NCI-H2196 treated with DMSO at 0.1 percent for 48 hours (cell line): ENCODE results near the gene ZFX.
"Not testable (repeated sequence)": the region's sequence is repeated elsewhere in the genome, so short reads cannot be mapped to it uniquely, and the experiment has no call there.

Experiments used
- DNase-seq: peaks from one replicate; lab custom pipeline; 2025; ENCODE audit not compliant: unreplicated experiment; lab: John Stamatoyannopoulos, UW

Gene ZFX

DNA sequence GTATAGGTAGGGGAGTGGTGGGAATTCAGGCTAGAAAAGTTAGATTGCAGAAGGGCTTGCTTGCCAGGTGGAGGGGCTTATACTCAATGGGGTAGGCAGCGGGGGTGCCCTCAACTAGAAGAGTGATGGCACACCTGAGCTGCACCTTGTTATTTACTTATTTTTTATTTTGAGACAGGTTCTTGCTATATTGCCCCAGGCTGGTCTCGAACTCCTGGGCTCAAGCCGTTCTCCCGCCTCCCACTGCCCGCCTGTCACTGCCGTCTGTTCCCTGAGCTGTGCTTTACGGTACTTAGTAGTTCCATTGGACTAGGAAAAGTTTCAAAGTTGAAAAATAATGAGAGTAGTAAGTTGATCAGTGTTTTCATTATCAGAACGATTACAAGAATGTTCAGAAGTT is 2.0 kb downstream of the ZFX start:
- no peak for DNase-seq

DNA sequence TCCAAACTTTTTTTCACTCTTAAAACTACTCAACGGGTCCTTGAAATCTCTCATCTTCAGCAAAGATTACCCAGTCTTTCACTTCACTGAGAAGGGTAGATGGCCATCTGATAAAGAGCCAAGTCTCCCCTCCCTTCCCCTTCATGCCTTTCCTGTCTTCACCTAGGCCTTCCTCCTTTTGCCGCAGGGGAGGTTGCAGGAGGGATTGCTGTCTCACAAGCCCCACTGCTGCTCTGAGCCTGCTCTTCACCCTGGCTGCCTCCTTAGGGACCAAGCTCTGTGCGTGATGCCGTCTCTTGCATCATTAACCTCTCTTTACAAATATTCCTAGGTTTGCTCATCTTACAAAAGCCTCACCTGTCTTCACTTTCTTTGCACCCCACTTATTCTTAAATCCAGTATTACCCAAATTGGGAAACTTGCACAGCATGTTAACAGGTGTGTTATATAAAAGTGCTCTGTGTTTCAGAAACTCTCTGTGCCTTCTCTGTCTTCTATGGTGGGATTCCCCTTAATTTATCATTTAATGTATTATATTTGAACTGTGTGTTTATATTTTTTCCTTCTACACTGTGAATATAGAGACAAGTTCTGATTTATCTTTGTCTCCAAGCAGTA is 3.8 kb downstream of the ZFX start:
- no peak for DNase-seq

DNA sequence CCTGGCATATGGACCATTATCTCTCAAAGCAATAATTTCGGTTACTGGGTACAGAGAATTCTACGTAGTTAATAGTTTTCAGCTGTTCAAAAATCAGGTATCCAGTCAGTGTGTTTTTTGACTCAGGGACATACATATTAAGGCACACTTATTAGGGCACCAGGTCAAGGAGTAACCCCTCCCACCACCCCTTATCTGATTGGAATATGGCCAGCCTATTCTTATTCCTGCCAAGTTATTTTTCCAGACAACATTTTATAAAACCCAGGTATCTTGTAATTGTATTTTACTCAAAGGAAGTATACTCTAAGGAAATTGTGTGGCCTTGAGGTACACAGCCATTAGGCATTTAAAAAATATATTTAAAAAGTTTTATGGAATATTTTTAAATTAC is 4.3 kb downstream of the ZFX start:
- no peak for DNase-seq

DNA sequence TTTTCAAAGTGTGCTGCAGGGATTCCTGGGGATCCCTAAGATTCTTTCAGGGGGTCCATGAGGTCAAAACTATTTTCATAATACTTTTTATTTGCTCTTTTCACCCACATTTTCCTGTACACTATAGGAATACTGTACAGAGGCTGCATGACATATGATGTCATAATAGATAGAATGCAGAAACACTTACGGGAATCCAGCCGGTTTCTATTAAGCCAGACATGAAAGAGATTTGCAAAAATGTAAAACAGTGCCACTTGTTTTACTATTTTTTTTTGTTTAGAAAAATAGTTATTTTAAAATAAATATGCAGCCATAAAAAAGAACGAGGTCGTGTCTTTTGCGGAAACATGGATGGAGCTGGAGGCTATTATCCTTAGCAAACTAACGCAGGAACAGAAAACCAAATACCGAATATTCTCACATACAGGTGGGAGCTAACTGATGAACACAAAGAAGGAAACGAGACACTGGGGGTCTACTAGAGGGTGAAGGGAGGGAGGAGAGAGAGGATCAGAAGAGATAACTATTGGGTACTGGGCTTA is 5.0 kb downstream of the ZFX start:
- no peak for DNase-seq

- not testable (repeated sequence) for DNase-seq
Observed at GRCh38 chrX:24155747-24156146, 6.2 kb downstream of the ZFX start.

GRCh38 chrX:24156177-24156576 is 6.6 kb downstream of the ZFX start:
- no peak for DNase-seq

DNA sequence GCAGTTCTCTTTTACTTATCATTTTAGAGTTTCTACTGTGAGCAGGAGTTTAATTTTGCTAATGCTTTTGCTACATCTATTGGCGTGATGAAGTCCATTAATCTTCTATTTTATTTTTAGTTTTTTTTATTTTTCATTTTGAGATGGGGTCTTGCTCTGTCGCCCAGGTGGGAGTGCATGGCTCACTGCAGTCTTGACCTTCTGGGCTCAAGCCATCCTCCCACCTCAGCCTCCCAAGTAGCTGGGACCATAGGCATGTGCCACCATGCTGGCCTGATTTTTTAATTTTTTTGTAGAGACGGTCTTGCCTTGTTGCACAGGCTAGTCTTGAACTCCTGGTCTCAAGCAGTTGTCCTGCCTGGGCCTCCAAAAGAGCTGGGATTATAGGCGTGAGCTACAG is 9.4 kb downstream of the ZFX start:
- DNase-seq = no peak

- DNase-seq = no peak
Observed at GRCh38 chrX:24166078-24166477, 16.5 kb downstream of the ZFX start.

GRCh38 chrX:24167719-24168472 is 18.4 kb downstream of the ZFX start:
- DNase-seq = no peak

DNA sequence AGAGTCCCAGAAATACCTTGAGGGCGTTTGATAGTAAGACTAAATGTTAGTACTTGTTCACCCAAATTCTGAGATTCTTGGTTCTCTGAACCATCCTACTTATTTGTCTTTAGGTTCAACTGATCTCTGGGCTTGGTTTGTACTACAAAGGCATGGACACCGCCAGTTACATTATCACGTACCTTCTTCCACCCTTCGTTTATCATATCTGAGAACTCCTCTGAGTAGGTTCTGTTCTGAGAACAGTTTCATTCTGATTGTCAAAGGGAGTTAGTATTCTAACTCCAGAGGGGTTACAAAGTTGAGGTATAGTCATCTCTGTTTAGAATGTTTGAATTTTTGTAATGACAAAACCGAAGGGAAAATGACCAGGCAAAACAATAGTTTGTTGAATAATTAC is 19.3 kb downstream of the ZFX start:
- DNase-seq = no peak

DNA sequence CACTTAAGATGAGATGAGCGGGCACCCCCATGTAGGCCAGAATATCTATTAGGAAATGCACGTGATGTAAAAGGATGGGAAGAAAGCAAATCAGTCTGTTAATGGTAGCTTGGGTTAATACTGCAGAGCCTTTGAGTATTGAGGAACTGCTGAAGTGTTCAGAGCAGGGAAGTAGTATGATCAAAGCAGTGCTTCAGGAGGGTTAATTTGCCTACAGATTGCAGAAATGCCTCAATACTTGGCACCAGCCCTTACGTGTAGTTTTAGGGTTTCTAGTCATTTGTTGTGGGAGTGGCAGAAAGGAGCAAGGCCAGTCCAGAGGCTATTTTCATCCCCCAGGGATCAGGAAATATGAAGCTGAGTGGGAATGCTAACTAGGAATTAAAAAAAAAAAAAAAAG is 19.7 kb downstream of the ZFX start:
- no peak for DNase-seq

GRCh38 chrX:24173115-24173847 is 23.8 kb downstream of the ZFX start:
- no peak for DNase-seq

GRCh38 chrX:24175276-24175675 is 25.7 kb downstream of the ZFX start:
- DNase-seq = no peak

- no peak for DNase-seq
Observed at GRCh38 chrX:24178441-24178840, 28.9 kb downstream of the ZFX start.

DNA sequence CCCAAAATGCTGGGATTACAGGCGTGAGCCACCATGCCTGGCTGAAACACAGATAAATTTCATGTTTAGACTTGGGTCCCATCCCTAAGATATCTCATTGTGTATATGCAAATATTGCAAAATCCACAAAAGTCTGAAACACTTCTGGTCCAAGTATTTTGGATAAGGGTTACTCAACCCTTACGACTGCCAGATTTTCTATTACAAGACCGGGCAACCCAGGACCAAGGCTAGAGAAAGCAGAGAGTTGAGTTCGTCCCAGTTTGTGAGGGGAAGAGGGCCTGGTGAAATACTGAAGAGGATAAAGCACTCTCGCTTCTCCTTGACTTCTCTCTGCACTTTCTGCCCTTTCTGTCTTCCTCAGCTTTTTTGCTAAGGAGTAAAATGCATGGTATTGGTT is 34.5 kb downstream of the ZFX start:
- DNase-seq = no peak

DNA sequence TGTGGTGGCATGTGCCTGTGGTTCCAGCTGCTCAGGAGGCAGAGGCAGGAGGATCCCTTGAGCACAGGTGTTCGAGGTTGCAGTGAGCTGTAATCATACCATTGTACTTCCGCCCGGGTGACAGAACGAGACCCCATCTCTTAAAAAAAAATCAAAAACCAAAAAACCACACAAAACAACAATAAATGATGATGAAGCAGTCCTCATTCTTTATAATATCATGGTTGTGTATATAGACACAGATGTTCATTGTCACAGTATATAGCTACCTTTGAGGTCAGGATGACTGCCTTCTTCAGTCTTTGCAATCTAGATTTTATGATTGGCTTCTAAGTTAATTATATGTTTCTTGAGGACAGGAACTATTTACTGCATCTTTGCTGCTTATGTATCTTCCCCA is 37.0 kb downstream of the ZFX start:
- no peak for DNase-seq

DNA sequence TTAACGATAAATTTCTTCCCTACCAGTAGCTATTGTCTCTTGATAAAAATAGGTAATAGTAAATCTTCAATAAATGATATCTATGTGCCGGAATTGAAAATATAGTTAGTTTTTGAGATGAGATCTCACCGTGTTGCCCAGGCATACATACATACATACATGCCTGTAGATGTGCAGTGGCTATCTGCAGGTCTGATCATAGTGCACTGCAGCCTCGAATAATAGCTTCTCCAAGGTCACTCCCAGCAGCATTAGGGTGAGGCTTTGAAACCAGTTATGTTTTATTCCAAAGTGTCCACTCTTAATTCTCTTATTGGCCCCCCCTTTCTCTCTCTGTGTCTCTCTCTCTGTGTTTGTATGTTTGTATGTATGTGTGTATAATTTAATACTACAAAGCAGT is 37.5 kb downstream of the ZFX start:
- DNase-seq = no peak

DNA sequence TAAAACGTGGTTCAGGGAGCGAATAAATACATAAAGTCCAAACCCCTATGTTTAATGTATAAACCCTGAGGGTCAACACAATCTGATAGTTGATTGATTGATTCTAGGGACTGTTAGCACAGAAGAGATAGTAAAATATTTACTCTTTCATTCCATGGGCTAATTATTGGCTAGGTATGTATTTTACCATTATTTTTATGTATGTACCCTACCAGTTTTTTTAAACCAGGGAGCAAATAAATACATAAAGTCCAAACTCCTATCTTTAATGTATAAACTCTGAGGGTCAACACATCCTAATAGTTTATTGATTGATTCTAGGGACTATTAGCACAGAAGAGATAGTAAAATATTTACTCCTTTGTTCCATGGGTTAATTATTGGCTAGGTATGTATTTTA is 40.0 kb downstream of the ZFX start:
- no peak for DNase-seq

GRCh38 chrX:24190500-24191156 is 41.1 kb downstream of the ZFX start:
- DNase-seq = no peak

GRCh38 chrX:24196509-24196908 is 47.0 kb downstream of the ZFX start:
- no peak for DNase-seq

DNA sequence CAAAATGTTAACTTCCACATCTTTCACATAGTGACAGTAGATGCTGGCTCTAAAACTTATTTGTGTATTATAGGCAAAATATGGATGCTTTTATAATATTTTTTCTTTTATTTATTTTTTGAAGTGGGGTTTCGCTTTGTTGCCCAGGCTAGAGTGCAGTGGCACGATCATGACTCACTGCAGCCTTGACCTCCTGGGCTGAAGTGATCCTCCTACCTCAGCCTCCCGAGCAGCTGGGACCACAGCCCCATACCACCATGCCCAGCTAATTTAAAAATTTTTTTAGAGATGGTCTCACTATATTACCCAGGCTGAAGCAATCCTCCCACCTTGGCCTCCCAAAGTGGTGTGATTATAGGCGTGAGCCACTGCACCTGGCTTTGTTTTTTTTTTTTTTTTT is 48.6 kb downstream of the ZFX start:
- no peak for DNase-seq

DNA sequence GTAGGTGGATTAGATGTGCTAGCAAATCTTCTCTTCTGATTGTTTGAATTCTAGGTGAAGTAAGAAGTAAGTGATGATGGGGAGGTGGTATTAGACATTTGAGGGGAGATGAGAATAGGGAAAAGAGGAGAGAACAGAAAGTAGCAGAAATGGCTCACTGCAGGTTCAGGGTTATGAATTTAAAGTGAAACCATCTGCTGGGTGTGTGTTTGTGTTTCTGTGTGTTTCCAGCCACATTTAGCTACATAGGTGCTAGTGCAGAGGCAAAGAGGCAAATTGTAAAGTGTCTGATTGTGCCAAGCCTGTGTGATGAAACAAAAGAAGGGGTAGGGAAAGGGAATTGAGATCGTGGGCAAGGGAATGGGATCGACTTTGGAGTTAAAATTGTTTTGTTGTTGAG is 50.6 kb downstream of the ZFX start:
- no peak for DNase-seq
